Measurements from ENCODE around the gene SSTR4.

DNA sequence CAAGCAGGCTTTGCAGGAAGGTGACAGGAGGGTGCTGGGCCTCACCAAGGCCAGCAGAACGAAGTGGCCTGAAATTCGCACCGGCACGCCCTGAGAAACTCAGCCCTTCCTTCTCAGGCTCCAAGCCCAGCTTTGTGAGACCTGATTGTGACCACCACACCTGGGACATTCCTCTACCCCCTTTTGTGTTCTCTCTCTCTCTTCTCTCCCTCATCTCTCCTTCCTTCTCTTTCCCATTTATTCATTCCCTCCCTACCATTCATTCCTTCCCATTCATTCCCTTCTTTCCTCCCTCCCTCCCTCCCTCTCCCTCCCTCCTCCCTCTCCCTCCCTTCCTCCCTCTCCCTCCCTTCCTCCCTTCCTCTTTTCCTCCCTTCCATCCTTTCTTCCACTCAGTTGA, 42.2 kb downstream of the SSTR4 start:
- TF ChIP-seq, protein P1, sequence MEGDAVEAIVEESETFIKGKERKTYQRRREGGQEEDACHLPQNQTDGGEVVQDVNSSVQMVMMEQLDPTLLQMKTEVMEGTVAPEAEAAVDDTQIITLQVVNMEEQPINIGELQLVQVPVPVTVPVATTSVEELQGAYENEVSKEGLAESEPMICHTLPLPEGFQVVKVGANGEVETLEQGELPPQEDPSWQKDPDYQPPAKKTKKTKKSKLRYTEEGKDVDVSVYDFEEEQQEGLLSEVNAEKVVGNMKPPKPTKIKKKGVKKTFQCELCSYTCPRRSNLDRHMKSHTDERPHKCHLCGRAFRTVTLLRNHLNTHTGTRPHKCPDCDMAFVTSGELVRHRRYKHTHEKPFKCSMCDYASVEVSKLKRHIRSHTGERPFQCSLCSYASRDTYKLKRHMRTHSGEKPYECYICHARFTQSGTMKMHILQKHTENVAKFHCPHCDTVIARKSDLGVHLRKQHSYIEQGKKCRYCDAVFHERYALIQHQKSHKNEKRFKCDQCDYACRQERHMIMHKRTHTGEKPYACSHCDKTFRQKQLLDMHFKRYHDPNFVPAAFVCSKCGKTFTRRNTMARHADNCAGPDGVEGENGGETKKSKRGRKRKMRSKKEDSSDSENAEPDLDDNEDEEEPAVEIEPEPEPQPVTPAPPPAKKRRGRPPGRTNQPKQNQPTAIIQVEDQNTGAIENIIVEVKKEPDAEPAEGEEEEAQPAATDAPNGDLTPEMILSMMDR (IDR thresholded peaks at IDR 0.05): no peak
- no peak for TF ChIP-seq POLR2A (IDR thresholded peaks at IDR 0.05)

All from Peyer's patch (tissue), 4 donors.